Astrocyte (in vitro differentiated cells and primary cell): Measurements from ENCODE around the gene ME1.

Experiments
- CTCF ChIP-seq: IDR thresholded peaks from 2 replicates; pipeline ENCODE4 v1.5.1; 2011; ENCODE audit warnings: low read depth, mild to moderate bottlenecking, inconsistent platforms, low read length, moderate library complexity; ENCODE audit not compliant: insufficient read depth
- EZH2 ChIP-seq: IDR thresholded peaks from 2 replicates; pipeline ENCODE4 v1.6.1; 2012; ENCODE audit warnings: mild to moderate bottlenecking, low read length, inconsistent platforms; ENCODE audit not compliant: insufficient read depth

- TF ChIP-seq CTCF (no peak), EZH2 (no peak)
Observed at GRCh38 chr6:83257791-83258190, 173.1 kb downstream of the ME1 start.
